OCI-M1 (cell line): ENCODE data around the gene UBE2S.

Experiments used
- DNase-seq: peaks from one replicate; lab custom pipeline; 2025; lab: John Stamatoyannopoulos, UW

Gene UBE2S

GRCh38 chr19:55362174-55362989 is 45.2 kb downstream of the UBE2S start:
- no peak for DNase-seq

GRCh38 chr19:55360902-55361301 is 46.7 kb downstream of the UBE2S start:
- no peak for DNase-seq

- DNase-seq: no peak
These were observed 48.4 kb downstream of the UBE2S start for GRCh38 chr19:55358943-55359908.

GRCh38 chr19:55358493-55358892 is 49.1 kb downstream of the UBE2S start:
- DNase-seq: no peak

GRCh38 chr19:55355213-55355821 is 52.3 kb downstream of the UBE2S start:
- no peak for DNase-seq

GRCh38 chr19:55354698-55355212 is 52.8 kb downstream of the UBE2S start, which contains the start of gene COX6B2:
COX6B2 (minus strand) TSS chr19:55354719; CDS start chr19:55354521, 198 bp downstream.
- DNase-seq: no peak

- peak; percentile 54 for DNase-seq
These were observed 53.5 kb downstream of the UBE2S start for GRCh38 chr19:55353803-55354697.

- no peak for DNase-seq
These were observed 54.2 kb downstream of the UBE2S start for GRCh38 chr19:55353356-55353802.

GRCh38 chr19:55352549-55353145 is 54.9 kb downstream of the UBE2S start:
- DNase-seq: no peak

- no peak for DNase-seq
These were observed 55.5 kb downstream of the UBE2S start for GRCh38 chr19:55352040-55352439.

- DNase-seq: no peak
These were observed 56.8 kb downstream of the UBE2S start for GRCh38 chr19:55350620-55351315.
